ENCODE results near the gene SLC14A1.

DNA sequence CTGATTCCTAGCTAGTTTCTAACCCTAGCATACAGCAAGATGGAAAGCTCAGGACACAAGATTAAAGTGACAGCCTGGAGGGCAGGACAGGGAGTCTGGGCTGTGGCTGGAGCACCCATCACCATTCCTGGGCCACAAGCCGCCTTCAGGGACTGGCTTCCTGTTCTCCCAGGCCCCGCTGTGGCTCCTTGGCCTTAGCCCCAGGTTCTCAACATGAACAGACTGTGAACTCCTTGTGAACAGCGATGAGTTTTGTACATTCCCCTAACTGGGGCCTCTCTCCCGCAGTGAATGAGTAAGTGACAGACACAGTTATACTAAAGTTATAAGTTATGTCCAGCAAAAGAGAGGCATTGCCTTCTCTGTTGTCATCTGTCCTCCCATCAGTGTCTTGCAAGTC is 35.9 kb upstream of the SLC14A1 start:
- TF ChIP-seq, protein P1, sequence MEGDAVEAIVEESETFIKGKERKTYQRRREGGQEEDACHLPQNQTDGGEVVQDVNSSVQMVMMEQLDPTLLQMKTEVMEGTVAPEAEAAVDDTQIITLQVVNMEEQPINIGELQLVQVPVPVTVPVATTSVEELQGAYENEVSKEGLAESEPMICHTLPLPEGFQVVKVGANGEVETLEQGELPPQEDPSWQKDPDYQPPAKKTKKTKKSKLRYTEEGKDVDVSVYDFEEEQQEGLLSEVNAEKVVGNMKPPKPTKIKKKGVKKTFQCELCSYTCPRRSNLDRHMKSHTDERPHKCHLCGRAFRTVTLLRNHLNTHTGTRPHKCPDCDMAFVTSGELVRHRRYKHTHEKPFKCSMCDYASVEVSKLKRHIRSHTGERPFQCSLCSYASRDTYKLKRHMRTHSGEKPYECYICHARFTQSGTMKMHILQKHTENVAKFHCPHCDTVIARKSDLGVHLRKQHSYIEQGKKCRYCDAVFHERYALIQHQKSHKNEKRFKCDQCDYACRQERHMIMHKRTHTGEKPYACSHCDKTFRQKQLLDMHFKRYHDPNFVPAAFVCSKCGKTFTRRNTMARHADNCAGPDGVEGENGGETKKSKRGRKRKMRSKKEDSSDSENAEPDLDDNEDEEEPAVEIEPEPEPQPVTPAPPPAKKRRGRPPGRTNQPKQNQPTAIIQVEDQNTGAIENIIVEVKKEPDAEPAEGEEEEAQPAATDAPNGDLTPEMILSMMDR (IDR thresholded peaks at IDR 0.05; ENCODE audit: poor library complexity, severe bottlenecking), result no peak
- TF ChIP-seq EZH2 (IDR thresholded peaks at IDR 0.05; ENCODE audit: borderline replicate concordance, insufficient read depth, low read length, poor library complexity, severe bottlenecking) (no peak), RAD21 (conservative IDR thresholded peaks at IDR 0.05) (no peak), EP300 (conservative IDR thresholded peaks at IDR 0.05; ENCODE audit: poor library complexity, severe bottlenecking) (no peak), MXI1 (conservative IDR thresholded peaks at IDR 0.05; ENCODE audit: poor library complexity, severe bottlenecking) (no peak)

All from neural cell (in vitro differentiated cells).